DMS53 (cell line): ENCODE results near the gene WDTC1.

Experiments used
- DNase-seq: peaks from one replicate; lab custom pipeline; 2025; lab: John Stamatoyannopoulos, UW

WDTC1 gene

DNA sequence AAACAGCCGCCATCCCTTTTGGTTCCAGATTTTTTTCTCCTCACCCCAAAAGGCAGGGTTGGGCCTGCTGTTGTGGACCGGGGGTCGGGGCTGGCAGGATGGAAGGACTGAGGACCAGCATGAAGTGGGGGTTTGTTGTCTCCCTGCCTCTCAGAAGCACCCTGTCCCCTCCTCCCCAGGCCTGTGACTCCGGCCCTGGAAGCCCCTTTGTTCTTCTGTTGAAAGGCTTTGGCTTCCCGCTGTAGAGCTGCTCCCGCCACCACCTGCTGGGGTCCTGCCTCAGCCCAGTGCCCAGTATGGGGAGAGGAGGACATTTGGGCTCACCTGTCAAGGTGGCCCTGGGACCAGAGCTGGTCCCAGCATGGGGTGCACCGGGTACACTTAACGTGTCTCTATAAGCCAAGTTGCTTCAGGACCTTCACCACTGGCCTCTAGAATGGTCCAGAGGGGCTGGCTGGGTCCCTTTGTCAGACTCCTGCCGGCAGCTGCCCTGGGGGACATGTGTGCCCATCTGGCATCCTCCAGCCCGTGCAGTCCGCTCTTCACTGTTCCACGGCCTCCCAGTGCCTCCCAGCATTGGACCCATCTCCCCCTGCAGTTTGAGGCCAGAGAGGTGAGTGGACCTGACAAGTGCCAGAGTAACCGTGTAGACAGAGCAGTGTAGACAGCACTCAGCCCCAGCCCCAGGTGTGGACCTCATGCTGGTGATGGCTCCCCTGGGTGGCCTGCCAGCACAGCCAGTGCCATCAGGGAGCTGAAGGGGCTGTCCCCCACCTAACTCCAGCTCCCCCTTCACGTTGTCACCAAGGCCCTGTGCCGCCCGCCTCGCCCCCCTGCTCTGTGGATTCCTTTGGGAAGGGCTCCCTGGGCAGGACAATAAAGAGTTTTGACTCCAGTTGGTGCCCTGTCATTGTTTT, 101.3 kb downstream of the WDTC1 start:
- no peak for DNase-seq

DNA sequence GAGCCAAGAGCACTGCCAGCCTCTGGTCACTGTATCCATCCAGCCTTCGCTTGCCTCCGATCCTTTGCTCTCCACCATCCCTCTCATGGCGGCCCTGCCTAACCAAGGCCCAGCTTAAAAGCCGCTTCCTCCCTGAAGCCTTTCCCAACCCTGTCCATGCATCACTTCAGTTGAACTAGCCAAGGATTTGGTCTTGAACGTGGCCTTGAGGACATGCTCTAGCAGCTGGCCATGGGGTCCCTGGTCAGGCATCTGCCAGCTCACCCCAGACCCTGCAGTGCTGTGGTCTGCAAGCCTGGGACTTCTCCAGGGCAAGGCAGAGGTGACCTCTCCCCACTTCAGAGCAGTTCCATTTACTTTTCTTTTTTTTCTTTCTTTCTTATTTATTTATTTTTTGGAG, 102.3 kb downstream of the WDTC1 start:
- DNase-seq: no peak

DNA sequence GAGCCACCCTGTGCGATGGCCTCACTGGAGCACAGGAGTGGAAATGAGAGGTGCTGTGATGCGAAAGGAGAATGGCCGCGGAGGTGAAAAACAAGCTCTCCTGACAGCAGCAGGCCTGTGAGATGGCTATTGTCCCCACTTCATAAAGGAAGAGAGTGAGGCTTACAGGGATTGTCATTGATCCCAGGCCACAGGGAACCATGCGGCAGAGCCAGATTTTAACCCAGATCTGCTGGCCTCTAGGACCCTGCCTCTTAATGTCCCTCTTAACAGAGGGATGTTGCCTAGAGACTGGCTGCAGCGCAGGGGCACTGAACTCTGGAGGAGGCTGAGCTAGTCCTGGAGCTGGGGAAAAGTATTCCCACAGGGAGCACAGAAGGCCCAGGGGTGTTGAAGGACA, 104.3 kb downstream of the WDTC1 start:
- DNase-seq: no peak

DNA sequence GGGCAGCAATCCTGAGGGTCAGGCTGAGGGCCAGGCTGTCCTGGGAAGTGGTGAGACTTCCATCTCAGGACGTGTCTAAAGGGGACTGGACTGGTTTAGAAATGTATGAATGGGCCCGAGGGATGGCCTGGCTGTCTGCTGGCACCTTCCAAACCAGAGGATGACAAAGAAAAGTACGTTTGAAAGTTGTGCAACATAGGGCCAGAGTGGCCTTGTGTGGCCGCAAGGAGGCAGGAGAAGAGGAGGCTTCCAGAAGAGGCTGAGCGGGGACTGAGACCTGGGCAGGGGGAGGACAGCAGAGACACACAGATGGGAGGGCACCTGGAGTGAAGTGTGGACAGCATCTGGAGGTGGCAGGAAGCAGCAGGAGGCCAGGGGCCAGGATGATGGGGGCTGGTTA, 104.8 kb downstream of the WDTC1 start:
- no peak for DNase-seq

DNA sequence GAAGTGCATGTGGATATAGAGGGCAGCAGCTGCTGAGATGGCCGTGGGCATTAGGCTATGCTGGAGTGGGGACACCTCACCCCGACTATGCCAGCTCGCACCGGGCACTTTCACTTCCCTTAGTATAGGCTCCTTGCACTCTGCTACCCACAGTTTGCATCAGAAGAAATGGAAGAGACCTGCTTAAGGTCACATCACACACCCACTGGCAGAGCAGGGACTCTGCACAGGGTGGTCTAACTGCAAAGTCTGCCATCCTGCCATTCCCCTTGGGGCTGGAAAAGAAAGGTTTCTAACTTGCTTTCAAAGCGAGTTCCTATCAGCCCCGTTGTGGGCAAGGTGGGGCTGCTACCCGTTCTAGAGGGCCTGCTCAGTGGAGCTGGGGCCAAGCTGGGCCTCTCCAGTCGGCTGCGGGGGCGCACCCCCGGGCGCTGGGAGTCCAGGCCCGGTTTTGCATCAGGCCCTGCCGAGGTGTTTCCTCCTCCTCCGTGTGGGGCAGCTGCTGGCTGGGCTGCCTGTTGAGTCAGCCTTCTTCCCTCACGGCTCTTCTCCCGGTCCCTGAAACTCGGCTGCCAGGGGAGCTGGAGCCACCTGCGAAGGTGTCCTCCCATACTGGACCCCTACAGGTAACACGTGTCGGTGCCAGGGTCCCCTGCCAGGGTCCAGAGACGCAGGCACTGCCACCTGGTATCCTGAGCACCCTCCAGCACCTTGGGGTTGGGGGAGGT, 107.3 kb downstream of the WDTC1 start, which contains the start of gene SYTL1:
SYTL1 (plus strand) TSS at position 498 of the 728 bp plus-strand sequence. CDS start 3,313 bp downstream, outside the sequence.
- DNase-seq: peak; percentile 93

DNA sequence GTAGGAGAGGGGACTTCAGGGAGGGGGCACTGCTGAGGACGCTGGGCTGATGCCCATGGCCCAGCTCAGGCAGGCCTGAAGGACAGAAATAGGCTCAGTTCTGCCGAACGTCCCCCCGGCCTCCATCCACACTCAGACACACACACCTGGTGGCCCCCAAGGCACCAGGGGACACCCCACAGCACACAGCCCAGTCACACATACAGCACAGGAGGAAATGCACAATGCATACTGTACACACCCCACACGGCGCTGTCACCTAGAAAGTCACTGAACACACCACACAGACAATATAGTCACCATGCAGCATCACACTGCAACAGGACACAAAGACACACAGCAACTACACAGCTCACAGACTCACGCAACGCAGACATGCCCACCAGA, 108.0 kb downstream of the WDTC1 start:
- peak; percentile 60 for DNase-seq

DNA sequence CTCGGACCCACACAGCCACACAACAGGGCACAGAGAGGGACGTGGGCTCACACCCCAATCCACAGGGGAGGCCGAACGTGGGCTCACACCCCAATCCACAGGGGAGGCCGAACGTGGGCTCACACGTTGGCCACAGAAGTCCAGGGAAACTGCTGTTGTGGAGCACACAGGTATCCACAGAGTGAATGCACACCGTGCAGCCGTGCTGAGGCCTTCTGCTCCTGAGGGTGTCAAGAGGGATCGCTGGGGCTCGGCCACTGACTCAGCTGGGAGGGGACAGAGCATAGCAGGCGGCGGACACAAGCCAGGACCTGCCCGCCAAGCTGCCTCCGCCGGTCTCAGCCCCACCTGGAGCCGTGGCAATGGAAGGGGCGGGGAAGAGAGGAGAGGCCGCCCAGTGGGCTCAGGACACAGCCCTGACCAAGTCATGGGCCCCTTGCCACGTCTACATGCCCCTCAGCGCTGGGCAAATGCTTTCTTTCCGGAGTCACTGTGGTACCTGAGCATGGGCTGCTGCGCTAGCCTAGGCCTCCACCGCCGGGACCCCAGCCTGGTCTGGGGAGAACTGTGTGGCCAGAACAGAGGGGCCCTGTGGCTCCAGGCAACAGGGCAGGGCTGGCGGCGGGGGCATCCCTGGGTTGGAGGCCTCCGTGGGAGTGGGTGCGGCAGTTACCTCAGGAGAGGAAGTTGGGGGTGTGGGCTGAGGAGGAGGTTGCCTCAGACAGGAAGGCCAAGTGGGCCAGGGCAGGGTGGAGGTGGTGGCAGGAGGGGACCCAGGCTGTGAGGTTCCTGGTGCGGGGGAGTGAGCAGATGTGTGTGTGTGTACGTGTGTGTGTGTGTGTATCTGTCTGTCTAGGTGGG, 108.6 kb downstream of the WDTC1 start:
- peak; percentile 89 for DNase-seq

DNA sequence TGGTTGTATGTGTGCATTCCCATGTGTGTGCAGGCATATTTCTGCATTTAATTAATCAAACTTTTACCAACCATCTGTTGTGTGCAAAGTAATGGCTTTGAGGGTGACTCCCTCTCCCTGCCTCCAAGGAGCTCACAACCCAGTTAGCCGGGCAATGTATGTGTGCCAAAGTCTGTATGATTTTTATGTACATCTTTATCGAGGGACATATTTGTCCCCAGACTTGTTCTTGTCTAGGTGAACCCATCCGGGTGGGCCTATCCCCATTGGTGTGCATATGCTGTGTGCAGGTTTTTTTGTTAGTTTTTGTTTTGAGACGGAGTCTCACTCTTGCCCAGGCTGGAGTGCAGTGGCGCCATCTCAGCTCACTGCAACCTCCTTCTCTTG, 109.2 kb downstream of the WDTC1 start:
- DNase-seq: no peak

DNA sequence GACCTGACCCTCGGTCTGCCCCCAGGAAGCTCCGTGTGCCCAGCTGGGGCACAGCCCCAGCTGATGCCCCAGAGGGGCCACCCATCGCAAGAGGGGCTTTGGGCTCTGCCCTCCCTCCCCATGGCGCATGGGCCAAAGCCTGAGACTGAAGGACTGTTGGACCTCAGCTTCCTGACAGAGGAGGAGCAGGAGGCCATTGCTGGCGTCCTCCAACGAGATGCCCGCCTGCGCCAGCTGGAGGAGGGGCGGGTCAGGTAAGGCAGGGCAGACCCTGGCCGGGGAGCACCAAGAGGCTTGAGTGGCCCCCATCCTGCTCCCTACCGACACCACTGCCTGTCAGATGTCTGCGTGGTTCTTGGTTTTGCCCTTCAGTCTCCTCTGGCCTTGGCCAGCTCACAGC, 110.8 kb downstream of the WDTC1 start:
- DNase-seq: no peak

DNA sequence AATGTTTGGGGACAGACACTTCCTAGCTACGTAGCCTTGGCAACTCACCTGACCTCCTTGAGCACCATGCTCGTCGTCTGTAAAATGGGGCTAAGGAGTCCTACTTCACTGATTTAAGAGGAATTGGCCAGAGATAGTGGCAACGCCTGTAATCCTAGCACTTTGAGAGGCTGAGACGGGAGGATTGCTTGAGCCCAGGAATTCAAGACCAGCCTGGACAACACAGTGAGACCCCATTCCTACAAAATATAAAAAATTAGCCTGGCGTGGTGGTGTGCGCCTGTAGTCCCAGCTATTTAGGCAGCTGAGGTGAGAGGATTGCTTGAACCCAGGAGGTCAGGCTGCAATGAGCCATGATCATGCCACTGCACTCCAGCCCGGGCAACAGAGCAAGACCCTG, 111.9 kb downstream of the WDTC1 start:
- DNase-seq: no peak

DNA sequence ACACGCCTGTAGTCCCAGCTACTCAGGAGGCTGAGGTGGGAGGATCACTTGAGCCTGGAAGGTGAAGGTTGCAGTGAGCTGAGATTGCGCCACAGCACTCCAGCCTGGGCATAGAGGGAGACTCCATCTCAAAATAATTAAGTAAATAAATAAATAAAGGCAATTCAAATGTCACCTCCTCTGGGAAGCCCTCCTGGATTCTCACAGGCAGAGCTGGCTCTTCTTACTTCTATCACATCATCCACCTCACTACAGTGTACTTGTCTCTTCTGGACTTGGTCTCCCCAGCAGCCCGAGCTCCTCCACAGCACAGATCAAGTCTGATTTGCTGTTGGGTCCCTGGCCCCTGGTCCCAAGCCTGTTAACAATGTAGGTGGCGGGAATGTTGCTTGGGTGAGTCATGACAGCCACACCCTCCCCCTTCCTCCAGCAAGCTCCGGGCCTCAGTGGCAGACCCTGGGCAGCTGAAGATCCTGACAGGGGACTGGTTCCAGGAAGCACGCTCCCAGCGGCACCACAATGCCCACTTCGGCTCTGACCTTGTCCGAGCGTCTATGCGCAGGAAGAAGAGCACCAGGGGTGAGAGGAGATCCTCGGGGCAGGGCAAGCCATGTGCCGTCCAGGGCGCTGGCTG, 112.7 kb downstream of the WDTC1 start:
- DNase-seq: no peak

DNA sequence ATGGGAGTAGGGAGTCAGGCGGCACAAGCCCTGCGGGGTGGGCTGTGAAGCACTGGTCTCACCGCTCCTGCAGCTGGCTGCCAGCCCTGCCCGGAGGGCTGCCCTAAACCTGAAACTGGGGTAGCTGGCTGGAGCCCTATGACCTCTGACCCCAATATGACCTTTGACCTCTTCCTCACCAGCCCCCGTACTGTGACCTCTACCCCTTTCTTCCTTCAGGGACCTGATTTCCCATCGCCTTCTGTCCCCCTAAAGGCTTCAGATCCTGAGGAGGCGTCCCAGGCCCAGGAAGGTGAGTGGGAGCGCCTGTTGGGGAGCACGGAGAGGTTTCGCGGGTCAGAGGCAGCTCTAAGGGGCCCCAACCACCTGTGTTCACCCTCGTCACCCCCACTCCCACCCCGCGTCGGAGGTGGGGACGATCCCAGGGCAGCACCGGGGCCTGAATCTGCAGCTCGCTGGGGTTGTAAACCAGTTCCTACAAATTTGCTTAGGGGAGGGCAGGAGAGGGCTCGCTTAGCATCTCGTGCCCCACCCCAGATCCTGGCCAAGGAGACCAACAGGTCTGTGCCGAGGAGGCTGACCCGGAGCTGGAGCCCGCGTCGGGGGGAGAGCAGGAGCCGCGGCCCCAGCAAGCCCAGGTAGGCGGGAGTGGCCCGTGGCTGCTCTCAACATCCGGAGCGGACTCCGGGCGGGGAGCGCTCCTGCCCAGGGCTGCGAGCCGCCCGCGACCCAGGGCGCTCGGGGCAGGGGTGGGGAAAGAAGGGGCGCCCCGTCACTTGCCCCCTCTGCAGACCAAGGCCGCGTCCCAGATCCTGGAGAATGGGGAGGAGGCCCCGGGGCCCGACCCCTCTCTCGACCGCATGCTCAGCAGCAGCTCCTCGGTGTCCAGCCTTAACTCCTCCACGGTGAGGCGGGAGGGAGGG, 114.7 kb downstream of the WDTC1 start:
- DNase-seq: peak; percentile 95

DNA sequence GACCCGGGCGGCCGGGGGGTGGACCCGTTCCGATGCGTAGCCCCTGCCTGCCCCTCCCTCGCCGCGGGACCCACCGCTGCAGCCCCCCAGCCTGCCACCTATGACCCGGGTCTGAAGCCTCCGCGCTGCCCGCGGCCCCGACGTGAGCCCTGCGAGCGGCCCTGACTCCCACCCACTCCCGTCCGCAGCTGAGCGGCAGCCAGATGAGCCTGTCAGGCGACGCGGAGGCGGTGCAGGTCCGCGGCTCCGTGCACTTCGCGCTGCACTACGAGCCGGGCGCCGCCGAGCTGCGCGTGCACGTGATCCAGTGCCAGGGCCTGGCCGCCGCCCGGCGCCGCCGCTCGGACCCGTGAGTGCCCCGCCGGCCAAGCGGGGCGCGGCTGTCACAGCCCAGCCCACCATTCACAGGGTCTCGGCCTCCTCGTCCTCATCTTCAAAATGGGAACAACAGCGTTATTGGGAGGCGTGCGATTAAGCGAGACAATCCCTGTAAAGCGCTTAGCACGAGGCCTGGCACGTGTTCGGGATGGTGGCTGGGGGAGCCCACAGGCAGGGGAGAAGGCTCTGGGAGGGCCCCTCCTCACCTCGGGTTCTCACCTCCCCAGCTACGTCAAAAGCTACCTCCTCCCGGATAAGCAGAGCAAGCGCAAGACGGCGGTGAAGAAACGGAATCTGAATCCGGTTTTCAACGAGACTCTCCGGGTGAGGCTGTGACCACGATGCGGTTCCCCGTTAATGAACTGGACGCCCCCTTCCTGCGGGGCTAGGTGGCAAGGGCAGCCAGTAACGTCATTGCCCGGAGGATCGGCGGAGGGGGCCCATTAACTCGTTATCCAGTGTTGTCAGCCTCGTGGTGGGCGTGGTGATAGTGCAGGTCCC, 115.6 kb downstream of the WDTC1 start:
- DNase-seq: peak; percentile 97

DNA sequence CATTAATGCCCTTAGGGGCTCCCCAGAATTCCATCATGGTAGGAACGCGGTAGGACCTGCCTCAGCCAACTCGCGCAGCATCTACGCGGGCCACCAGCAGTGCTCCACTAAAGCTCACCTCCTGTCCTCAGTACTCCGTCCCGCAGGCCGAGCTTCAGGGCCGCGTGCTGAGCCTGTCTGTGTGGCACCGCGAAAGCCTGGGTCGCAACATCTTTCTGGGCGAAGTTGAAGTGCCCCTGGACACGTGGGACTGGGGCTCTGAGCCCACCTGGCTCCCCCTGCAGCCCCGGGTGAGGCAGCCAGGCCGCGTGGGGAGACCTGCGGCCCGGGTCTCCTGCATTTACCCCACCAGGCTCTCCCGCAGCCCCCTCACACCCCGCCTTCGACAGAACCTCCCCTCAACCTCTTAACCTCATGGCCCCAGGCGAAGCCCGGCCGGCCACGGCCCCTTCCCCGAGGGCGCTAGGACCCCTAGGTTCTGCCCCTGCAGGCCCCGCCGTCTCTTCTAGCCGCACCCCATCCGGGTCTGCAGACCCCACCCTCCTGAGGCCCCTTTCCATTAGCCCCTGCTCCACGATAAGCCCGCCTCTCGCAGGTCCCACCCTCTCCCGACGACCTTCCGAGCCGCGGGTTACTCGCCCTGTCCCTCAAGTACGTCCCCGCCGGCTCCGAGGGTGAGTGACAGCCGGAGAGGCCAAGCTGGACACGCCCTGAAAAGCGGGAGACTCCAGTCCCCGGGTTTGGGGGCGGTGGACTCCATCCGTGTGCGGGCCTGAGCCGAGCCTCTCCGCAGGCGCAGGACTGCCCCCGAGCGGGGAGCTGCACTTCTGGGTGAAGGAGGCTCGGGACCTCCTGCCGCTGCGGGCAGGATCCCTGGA, 116.5 kb downstream of the WDTC1 start:
- peak; percentile 89 for DNase-seq

DNA sequence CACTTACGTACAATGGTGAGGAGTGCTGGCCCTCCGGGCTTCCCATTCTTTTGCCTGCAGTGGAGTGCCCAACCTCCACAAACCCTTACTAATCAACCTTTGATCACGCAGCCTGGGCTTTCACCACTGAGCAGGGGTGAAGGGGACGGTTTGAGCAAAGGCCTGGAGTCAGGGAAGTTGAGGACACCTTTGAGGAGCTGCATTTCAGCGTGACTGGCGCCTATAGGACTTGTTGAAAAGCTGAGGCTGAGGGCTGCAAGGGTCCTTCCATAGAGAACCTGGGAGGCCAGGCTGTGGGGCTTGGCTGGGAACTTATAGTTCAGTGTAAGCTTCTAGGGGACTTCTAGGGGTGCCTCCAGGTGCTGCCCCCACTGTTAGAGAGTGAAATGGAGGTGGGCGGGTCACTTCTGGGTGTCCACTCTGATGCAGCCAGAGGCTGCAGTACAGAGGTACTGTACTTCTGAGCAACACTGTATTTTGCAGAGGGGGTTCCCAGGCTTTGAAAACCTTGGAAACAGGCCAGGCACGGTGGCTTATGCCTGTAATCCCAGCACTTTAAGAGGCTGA, 117.2 kb downstream of the WDTC1 start:
- DNase-seq: no peak

DNA sequence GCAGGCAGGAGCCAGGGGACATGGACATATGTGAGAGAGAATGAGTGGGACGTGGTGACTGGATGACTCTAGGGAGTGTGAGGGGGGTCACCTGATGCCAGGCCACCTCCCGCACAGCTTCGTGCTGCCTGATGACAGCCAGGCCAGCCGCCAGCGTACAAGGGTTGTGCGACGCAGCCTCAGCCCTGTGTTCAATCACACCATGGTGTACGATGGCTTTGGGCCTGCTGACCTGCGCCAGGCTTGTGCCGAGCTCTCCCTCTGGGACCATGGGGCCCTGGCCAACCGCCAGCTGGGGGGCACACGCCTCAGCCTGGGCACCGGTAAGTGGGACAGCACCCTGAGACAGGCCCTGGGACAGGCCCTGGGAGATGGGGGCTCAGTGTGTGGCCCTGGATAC, 118.7 kb downstream of the WDTC1 start:
- DNase-seq: no peak

DNA sequence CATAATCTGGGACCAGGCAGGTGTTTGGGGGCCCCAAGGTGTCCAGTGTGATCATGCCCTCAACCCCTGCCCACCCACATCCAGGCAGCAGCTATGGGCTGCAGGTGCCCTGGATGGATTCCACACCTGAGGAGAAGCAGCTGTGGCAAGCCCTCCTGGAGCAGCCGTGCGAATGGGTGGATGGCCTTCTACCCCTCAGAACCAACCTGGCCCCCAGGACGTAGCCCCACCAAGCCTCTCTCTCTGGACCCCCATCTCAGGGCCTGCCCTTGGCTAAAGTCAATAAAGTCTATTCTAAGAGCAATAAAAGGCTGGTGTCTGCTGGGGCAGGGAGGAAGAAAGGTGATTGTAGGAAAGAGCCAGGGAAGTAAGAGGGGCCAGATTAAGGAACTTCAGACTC, 119.2 kb downstream of the WDTC1 start:
- no peak for DNase-seq

DNA sequence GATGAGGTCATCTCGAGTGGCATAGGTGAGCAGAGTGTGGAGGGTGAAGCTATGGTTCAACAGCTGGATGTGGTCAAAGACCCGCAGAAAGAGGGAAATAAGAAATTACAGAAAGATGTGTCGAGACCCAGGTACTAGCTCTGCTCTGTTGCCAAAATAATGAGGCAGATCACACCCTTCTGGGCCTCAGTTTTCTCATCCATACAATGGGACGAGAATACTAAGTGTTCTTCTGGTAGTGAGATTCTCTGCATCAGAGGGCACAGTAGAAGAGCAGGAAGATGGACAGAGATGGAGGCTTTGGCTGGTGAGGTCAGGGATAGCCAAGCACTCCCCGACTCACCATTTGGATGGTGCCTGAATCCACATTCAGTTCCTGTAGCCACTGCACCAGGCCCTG, 121.3 kb downstream of the WDTC1 start:
- no peak for DNase-seq
